Spinal cord (tissue), 10 donors: Measurements from ENCODE around the gene ZNF236. TPM values are rescaled to one million over a fixed set of nuclear protein-coding genes. Genes with fewer than 3 reads are reported as not detected.

Source experiments
- DNase-seq, 6 donors: peaks; one replicate each; pipeline versions ENCODE4 v3.0.0 to v3.0.0-alpha.2; 2013 to 2015; ENCODE audit warnings: low spot score in 6 of 6, low read depth in 4 of 6
- H3K27ac ChIP-seq: one replicate; pipeline ENCODE4 v1.5.1; 2013; ENCODE audit warnings: low read depth, low read length, control low read depth
- H3K27me3 ChIP-seq: one replicate; pipeline ENCODE4 v1.6.1; 2013; ENCODE audit warnings: low read length; ENCODE audit not compliant: control insufficient read depth, insufficient read depth
- H3K36me3 ChIP-seq: one replicate; pipeline ENCODE4 v1.6.1; 2013; ENCODE audit warnings: low read length; ENCODE audit not compliant: control insufficient read depth, insufficient read depth
- H3K4me1 ChIP-seq: one replicate; pipeline ENCODE4 v1.6.1; 2013; ENCODE audit warnings: low read length; ENCODE audit not compliant: control insufficient read depth, insufficient read depth
- H3K4me3 ChIP-seq: one replicate; pipeline ENCODE4 v1.5.1; 2013; ENCODE audit warnings: low read depth, low read length, control low read depth
- H3K9me3 ChIP-seq: one replicate; pipeline ENCODE4 v1.6.1; 2013; ENCODE audit warnings: low read length; ENCODE audit not compliant: control insufficient read depth, insufficient read depth
- WGBS: methylation state at CpG from one replicate; pipeline ENCODE4 v1.1.5; 2013; ENCODE audit warnings: missing lambda C conversion rate; ENCODE audit not compliant: insufficient coverage; 5-methylcytosine and 5-hydroxymethylcytosine counted together
- polyA plus RNA-seq, 2 donors: library from polyadenylated mRNA; unstranded; fragments of 120-200 nt; gene quantifications; one replicate each; pipeline ENCODE4 v1.2.1, GENCODE V29; 2013; ENCODE audit not compliant: insufficient read length in 2 of 2
- total RNA-seq, 2 donors: library from RNA; depleted of rRNA in 1 of 2; stranded (reverse); fragments of 120-200 nt in 1 of 2; fragments of >200 nt in 1 of 2; gene quantifications; one replicate each; pipeline versions ENCODE4 v1.2.3 to v1.2.4, GENCODE V29; 2013 to 2014
- donor health status: healthy.

Gene ZNF236
- total and polyA plus RNA-seq, 4 donors = 7.6 to 23.0 (median 13.6) TPM

DNA sequence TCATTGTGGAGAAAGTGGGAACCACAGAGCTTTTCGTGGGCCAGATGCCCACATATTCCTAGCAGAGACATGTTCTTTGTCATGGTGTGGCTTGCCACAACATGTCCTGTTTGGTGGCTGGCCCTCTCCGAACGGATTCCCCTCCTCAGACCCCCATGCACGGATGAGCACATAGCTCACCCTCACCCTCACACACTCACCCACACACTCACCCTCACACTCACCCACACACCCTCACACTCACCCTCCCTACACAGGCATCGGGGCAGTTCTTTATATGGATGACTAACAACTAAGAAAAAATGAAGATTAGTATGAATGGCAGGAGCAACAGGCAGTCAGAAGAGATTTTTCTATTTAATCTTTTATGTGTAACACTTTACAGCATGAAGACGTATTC lies 149.9 kb downstream of the ZNF236 start:
- Histone ChIP-seq H3K4me3 (no peak overlapping the region), H3K4me1 (peaks cover 22% of the 10 kb centered on the region), H3K27me3 (no peaks in the 10 kb centered on the region), H3K9me3 (no peaks in the 10 kb centered on the region), H3K27ac (no peak overlapping the region), H3K36me3 (peaks cover 5% of the 10 kb centered on the region)
- DNase-seq = no peak
- WGBS = 92% methylated on average over 4 of the region's 6 CpGs

DNA sequence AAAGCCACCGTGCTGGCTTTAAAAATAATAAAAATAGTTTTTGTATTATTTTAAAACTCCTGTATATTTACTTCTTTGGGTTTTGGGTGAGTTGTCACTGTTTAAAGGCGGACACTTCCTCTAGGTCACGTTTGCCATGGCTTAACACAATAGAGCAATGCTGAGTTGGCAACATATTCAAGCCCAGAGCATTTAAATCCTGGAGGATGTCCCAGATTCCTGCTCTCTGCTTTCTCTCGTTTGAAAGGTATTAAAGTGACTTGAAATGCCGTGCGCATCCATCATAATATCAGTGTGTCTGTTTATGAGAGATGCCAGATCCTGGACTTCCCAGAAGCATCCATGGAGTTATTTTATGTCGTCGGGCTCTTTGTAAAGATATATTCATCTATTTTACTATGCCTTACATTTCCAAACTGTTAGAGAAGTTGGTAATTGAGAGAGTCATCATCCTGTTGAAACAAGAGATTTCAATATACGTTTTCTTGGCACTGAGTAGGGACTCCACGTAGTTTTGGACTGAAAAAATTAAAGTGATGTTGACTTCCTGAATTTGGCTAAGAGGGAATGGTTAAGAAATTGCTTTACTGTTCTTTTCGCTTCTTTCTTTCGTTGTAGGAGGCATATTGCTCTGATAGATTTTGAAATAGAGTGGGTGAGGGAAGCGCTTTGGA lies 150.6 kb downstream of the ZNF236 start:
- H3K9me3 ChIP-seq = no peaks in the 10 kb centered on the region
- H3K36me3 ChIP-seq = peaks cover 5% of the 10 kb centered on the region
- WGBS = 49% methylated on average over 5 of the region's 13 CpGs
- H3K4me3 ChIP-seq = no peak overlapping the region
- H3K27ac ChIP-seq = no peak overlapping the region
- peaks cover 29% of the 10 kb centered on the region for H3K4me1 ChIP-seq
- H3K27me3 ChIP-seq = no peaks in the 10 kb centered on the region
- DNase-seq = peak in 2 of 6 donors; percentile 46 to 58

DNA sequence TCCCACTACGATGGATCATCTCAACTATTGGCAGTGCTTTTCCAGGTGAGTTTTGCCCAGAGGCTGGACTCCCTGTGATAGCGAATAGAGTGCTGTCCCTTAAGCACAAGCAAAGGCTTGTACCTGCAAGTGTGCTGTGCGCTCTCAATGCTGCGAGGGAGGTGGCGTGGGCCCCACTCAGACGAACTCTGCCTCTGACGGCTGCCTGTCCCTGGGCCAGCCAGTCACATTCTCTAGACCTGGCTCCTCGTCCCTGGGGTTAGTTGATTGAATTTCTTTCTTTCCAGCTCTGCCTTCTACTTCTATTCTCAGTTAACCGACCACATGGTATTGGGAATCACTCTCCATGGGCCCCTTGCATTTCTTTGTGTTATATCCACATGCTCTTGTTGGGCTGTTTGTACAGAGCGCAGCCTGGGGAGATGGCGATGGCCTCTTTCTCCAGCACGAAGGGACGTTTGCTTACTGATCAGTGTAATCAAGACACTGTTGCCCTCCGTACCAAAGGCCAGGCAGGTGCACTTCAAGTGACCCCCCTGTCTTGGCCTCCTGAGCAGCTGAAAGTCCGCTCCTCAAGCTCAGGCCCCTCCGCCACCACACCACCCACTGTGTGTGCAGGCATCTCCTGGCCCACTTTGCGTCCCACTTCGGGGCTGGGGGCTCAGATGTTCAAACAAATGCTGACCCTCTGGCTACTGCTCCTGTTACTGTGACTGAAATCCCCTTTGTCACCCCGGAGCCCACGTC lies 151.3 kb downstream of the ZNF236 start:
- H3K27ac ChIP-seq = no peak overlapping the region
- peak in 1 of 6 donors; percentile 31 for DNase-seq
- no peaks in the 10 kb centered on the region for H3K9me3 ChIP-seq
- 76% methylated on average over 16 of the region's 20 CpGs for WGBS
- H3K4me3 ChIP-seq = no peak overlapping the region
- no peaks in the 10 kb centered on the region for H3K27me3 ChIP-seq
- H3K36me3 ChIP-seq = peaks cover 10% of the 10 kb centered on the region
- H3K4me1 ChIP-seq = peaks cover 31% of the 10 kb centered on the region

DNA sequence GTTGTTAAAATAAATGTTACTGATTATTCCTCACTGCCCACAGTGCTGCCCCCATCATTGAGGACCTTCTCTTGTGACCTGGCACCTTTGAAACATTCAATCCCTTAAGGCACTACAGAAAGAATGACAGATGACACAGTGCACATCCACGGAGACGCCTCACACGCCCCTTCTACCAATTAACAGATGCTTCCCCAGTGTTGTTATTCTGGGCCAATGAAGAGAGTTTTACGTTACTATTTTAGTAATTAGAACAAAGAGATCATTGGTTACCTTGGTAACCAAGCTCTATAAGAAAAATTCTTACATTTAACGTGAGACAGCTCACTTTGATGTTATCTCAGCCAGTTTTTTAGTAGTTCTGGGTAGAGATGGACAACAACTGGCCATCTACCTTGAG lies 152.0 kb downstream of the ZNF236 start:
- H3K9me3 ChIP-seq = no peaks in the 10 kb centered on the region
- peaks cover 36% of the 10 kb centered on the region for H3K4me1 ChIP-seq
- no CpG with 5 or more reads among the region's 5 CpGs for WGBS

DNA sequence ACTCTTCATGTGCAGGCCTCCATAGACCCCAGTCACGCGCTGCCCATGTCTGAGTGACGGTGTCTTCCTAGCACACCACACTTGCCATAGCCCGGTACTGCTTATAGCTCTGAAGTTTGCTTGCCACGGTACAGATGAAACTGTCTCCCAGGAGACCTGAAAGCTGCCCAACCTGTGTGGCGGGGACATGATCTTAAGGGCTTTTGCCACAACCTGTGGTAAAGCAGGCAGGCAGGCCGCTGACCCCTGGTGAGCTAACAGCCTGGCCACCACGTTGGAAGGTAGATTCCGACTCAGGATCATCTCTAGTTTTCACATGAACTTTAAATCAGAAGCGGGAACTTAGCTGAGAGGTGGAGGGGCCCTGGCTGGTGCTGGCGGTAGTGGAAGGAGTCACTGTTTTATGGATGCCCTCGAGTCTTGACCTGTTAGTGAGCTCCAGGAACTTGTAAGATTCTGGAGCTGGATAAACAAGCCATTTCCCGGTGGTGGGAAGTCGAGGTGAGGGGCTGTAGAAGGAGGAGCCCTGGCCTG lies 153.3 kb downstream of the ZNF236 start:
- H3K27me3 ChIP-seq = no peaks in the 10 kb centered on the region
- 90% methylated on average over 14 of the region's 14 CpGs for WGBS
- no peak for DNase-seq
- no peak overlapping the region for H3K27ac ChIP-seq
- no peaks in the 10 kb centered on the region for H3K9me3 ChIP-seq
- H3K4me1 ChIP-seq = peaks cover 44% of the 10 kb centered on the region
- H3K36me3 ChIP-seq = peaks cover 20% of the 10 kb centered on the region
- H3K4me3 ChIP-seq = no peak overlapping the region

More for the DNA sequence above, 152.0 kb downstream of the ZNF236 start:
- Histone ChIP-seq H3K36me3 (peaks cover 17% of the 10 kb centered on the region), H3K27ac (no peak overlapping the region), H3K27me3 (no peaks in the 10 kb centered on the region), H3K4me3 (no peak overlapping the region)
- DNase-seq = peak in 1 of 6 donors; percentile 80

DNA sequence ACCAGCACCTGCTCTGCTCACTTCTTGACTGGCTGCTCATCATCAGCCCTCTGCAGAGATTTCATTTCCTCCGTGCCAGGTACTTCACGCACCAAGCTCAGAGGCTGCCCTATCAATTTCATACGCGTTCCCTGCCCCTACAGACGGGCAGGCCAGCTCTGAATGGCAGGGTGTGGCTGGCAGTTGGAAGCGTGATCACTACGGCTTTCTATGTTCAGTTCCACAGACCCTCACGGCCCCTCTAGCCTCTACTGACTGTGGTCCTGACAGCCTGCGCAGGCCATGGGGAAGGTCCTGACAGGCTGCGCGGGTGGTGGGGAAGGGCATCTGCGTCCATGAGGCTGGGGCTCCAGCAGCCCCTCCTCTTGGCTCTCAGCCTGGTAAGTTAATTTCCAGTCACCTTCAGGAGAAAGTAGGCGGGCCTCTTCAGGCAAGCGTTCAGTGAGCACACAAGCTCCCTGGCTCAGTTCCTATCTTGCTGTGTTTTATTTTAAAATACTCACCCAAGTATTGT lies 154.8 kb downstream of the ZNF236 start:
- DNase-seq = peak in 1 of 6 donors; percentile 61
- Histone ChIP-seq H3K4me1 (peaks cover 43% of the 10 kb centered on the region), H3K9me3 (no peaks in the 10 kb centered on the region), H3K27me3 (no peaks in the 10 kb centered on the region), H3K36me3 (peaks cover 20% of the 10 kb centered on the region), H3K4me3 (no peak overlapping the region), H3K27ac (no peak overlapping the region)
- WGBS = 85% methylated on average over 12 of the region's 14 CpGs

DNA sequence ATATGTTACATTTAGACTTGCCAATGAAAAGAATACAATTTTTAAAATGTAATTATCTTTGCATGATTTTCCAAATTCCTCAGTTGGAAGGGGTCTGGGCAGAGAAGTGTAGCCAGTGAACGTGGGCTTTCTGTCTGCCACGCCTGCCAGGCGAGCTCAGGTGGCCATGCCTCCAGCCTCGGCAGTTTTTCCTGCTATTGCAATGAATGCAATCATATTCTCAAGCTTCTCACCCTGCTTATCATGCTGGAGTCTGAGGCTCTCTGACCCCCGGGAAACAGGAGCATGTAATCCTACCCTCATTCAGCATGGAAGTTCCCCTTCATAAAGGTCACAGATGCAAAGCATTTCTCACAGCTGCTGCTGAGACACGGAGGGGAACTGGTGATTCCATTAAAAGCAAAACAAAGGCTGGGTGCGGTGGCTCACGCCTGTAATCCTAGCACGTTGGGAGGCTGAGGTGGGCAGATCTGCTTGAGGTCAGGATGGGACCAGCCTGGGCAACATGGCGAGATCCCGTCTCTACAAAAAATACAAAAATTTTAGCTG lies 155.4 kb downstream of the ZNF236 start:
- Histone ChIP-seq H3K4me3 (no peak overlapping the region), H3K4me1 (peaks cover 43% of the 10 kb centered on the region), H3K9me3 (no peaks in the 10 kb centered on the region), H3K27me3 (no peaks in the 10 kb centered on the region), H3K36me3 (peaks cover 20% of the 10 kb centered on the region), H3K27ac (no peak overlapping the region)
- WGBS = 65% methylated on average over 6 of the region's 11 CpGs
- peak in 1 of 6 donors; percentile 35 for DNase-seq

DNA sequence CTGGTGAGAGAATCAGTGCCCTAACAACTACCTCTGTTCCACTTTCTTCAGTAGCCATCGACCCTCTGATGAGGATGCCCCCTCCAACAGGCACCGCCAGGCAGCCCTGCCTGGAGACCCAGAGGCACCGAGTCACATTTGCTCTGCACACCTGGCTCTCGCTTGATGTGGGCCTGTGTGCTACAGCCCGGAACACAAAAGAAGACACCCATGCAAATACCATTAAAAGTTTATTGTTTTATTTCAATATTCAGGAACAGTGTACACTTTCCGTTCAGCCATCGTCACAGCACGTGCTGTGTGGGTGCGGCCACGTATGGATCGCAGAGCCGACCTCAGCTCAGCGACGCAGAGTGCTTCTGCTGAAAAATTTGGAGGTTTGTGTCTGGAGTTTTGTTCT lies 156.3 kb downstream of the ZNF236 start:
- DNase-seq = no peak
- H3K4me3 ChIP-seq = no peak overlapping the region
- 79% methylated on average over 10 of the region's 14 CpGs for WGBS

DNA sequence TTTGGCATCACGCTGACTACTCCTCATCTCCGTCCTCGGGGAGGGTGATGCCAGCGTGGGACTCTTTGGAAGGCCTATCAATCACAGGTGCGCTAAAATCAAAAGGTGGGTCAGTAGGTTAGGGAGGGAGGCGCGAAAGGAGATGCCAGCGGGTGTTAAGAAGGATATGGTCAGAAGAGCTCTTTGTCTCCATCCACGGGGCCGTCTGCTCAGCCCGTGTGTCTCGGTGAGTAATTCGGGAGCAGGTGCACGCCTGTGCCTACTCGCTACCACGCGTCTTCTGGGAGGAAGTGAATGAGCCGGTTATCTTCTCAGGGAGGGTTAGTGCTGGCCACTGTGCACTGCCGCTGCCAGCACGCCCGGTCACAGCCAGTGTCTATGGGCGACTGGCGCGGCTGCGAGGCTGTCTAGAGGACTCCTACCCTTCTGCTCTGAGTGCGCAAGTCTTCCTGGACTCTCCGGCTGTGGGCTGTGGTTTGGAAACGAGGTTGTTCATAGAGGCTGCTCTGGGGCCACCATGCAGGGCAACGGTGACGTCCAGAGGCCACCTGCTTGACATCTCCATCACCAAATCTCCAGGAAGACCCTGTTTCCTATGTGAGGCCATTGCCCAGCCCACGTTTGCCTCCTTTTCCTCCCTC lies 156.9 kb downstream of the ZNF236 start:
- H3K27ac ChIP-seq = no peak overlapping the region
- H3K4me1 ChIP-seq = peaks cover 46% of the 10 kb centered on the region

More for the DNA sequence above, 156.3 kb downstream of the ZNF236 start:
- H3K4me1 ChIP-seq = peaks cover 48% of the 10 kb centered on the region
- no peaks in the 10 kb centered on the region for H3K27me3 ChIP-seq
- peaks cover 20% of the 10 kb centered on the region for H3K36me3 ChIP-seq
- H3K27ac ChIP-seq = no peak overlapping the region
- H3K9me3 ChIP-seq = no peaks in the 10 kb centered on the region

More for the DNA sequence above, 156.9 kb downstream of the ZNF236 start:
- no peak for DNase-seq
- Histone ChIP-seq H3K4me3 (no peak overlapping the region), H3K36me3 (peaks cover 20% of the 10 kb centered on the region), H3K9me3 (no peaks in the 10 kb centered on the region), H3K27me3 (no peaks in the 10 kb centered on the region)
- WGBS = 96% methylated on average over 31 of the region's 31 CpGs
